Posterior cingulate gyrus (tissue), 11 donors: Measurements from ENCODE around the gene STEAP4.

Source experiments
- DNase-seq, 10 donors: peaks; one replicate each; pipeline versions ENCODE4 v3.0.0 to v3.0.0-alpha.2; 2020 to 2021; ENCODE audit warnings: mixed read lengths in 3 of 10
- intact Hi-C: fragments of 100-400 bp; cut with DNase I; formaldehyde crosslinking; loops from one replicate; pipeline ENCODE4 v1.15.1; 2023

STEAP4 gene

DNA sequence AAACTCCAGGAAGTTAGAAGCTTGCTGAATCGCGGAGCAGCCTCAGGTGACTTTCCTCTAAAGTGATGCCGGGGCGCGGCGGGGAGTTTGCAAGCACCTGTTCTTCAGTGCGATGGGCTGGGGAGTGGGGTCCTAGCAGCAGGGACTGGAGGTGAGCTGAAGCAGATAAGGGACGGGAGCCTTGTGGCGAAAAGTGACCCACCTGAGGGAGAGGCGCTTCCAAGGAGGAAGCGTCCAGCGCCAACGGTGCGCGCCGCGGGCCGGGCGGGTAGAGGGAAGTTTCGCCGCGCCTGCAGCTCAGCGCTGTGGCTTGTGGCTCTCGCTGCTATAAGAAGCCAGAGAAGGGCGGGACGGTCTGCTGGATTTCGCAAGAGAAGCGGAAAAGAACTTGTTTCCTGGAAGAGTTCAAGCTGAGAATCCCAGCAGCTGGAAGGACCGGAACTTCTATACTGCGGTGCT, at the start of gene STEAP4:
Gene STEAP4 (minus strand): TSS at position 305 of the 459 bp plus-strand sequence. CDS start 22,625 bp downstream, outside the sequence.
- DNase-seq: peak in 8 of 10 donors; percentile 5 to 91 (median 22)
- intact Hi-C loops: no loop called here

DNA sequence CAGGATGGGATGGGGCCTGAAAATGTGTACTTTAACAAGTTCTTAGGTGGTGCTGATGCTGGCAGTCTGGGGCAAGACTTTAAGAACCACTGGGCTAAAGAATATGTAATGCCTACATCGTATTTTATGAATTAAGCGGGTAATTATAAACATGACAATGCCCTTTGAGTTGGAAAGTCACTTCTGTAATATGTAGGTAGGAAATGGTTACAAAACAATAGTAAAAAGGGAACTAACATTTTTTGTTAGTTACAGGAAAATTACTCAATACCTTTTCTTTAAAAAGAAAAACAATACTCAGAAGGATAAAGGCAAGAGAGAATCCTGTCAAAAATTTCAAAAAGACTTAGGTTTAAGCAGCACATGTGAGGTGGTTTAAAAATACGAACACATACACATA, 48.3 kb upstream of the STEAP4 start:
- no peak for DNase-seq
- intact Hi-C loops: loop anchor here (5.0 kb wide), 1 partner anchor 113 kb away; no protein-coding TSS in a partner anchor

DNA sequence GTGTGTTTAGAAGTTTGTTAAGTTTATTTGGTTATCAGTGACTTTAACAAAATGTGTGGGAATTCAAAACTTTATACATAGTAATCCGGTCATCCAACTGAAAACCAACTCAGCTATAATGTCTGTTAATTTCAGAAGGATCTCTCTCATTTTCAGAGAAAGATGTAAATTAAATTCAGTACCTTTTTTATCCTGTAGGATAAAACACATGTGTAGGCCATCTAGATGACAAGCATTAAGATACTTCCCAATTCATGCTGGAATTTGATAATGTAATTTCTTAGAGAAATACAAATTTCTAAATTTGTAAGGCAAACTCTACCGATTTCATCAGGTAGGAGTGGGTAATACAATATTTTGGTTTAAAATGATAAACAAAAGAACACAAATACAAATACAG, 43.4 kb upstream of the STEAP4 start:
- no peak for DNase-seq
- intact Hi-C loops: no loop called here

DNA sequence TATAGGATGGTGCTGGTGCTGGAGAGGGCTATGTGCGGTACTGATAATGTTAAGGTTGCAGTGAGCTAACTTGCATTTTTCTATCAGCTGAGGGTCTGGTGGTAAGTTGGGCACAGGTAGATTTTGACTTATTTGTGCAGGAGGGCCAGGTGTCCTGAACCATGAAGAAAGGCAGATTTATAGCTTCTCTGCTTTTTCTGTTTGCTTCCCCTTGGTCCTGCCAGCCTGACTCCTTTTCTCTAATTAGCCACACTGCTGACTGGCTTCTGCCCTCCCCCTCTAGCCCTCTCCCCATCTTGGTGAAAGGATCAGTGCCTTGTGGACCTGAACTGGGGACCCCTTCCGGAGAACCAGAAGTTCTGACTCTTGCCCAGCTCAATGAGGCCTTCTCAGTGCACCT, 40.8 kb upstream of the STEAP4 start:
- DNase-seq: no peak
- intact Hi-C loops: loop anchor here (5.0 kb wide), 1 partner anchor 1275 kb away; no protein-coding TSS in a partner anchor

DNA sequence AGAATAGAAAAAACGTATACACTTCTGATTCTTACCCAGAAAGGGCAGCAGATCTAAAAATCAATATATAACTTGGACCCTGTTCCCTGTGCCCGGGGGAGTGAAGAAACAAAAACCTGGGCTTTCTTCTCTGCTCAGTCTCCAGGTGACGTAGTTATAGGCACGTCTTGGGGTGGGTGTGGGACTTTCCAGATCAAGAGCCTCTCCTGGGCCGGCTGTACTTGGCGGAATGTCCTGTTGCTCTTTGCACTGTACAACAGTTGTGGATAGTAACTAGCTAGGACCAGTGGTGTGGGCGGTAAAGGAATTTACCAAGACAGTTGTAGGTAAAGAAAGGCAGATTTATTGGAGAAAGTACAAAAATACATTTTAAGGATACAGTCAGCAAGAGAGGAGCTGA, 40.4 kb upstream of the STEAP4 start:
- intact Hi-C loops: loop anchor here (5.0 kb wide), 1 partner anchor 1275 kb away; no protein-coding TSS in a partner anchor

DNA sequence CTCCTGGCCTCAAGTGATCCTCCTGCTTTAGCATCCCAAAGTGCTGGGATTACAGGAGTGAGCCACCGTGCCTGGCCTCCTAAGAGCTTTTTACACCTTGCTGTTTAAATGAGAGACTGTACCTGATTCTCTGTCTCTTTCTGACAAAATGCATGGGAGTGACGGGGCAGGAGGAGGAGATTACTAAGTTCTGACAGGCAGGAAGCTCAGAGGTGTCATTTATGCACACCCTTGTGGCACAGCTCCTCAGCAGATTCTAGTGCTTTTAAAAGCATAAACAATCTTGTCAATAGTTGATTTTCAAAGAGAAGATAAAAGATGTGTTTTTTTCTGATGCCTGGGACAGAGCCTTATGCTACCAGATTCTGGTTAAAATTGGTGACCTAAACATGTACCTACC, 39.7 kb upstream of the STEAP4 start:
- intact Hi-C loops: loop anchor here (5.0 kb wide), 1 partner anchor 1276 kb away; no protein-coding TSS in a partner anchor
- peak in 1 of 10 donors; percentile 9 for DNase-seq

More for the DNA sequence above, 40.4 kb upstream of the STEAP4 start:
- peak in 1 of 10 donors; percentile 21 for DNase-seq

DNA sequence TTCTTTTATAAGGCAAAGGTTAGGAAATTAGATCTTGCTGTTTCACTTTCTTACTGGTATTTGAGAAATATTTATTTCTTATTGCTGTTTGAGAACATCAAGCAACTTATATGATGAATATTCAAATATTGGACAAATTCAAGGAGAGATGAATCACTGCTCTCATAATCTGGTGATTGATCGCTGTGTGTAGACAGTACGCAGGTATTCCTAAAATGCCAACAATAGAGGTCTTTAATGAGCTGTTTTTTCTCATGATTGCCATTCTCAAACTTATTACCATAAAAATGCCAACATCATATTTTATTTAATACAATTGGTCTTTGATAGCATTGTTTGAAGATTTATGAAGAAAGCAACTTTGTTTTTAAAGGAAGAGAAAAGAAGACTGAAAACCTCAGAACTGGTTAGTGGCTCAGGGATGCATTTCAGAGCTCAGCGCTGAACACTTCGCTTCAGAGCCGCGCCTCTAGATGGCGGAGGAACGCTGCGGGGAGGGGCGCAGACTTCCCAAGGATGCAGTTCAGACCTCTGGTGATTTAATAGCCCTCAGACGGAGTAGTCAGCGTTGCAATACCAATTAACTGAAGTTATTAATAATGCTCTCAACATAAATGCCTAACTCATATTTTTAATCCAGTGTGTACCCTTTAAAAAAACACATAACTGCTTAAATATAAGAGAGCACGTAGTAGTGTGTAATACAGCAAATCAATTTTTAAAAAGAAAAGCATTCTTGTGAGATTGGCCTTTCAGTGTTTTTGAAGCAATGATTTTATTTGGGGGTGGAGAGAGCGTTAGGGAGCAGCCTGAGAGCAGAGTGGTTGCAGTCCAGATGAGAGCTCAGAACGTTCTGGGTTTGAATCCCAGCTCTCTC, 38.5 kb upstream of the STEAP4 start:
- DNase-seq: peak; percentile 28 to 95 (median 65)

DNA sequence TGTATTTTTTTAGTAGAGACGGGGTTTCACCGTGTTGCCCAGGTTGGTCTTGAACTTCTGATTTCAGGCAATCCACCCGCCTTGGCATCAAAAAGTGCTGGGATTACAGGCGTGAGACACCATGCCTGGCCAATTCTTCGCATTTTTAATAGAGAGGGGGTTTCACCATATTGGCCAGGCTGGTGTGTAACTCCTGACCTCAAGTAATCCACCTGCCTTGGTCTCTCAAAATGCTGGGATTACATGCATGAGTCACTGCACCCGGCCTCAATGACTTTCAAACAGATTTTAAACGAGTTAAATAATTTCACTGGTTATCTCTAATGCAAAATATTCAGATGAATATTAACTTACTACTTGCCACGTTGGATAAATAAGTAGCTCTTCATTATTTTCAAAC, 37.6 kb upstream of the STEAP4 start:
- DNase-seq: peak in 1 of 10 donors; percentile 36

More for the DNA sequence above, 38.5 kb upstream of the STEAP4 start:
- intact Hi-C loops: loop anchor here (5.0 kb wide), 1 partner anchor 1277 kb away; no protein-coding TSS in a partner anchor

DNA sequence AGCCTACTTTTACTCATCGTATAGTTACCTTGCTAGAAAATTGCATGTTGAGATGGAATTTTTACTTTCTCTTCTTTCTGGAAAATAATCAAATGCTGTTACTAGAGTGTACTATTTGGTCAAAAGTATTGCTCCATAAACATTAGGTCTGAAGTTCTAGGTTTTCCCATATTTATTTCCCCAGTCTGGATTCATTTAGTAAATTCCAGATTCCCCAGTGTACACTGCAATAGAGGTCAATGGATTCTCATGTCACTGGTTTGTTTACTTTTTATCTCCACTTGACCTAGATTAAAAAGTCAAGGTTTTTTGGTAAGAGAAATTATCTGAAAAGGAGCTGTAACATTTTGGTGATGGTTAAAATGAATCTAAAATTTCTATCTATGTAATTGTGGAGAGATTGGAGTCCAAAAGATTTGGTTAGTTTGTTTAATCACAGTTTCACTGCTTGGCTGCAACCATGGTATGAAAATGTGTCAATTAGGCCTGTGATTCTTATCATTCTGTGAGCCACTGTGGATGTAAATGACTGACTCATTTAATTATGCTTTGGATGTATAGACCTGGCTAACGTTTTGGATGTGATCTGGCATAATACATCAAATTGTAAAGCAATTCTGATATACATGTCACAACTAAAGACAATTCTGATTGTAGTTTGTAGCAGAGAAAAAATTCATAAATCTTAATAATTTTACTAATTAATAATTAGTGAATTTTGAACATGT, 32.7 kb upstream of the STEAP4 start:
- DNase-seq: no peak
- intact Hi-C loops: no loop called here

More for the DNA sequence above, 37.6 kb upstream of the STEAP4 start:
- intact Hi-C loops: no loop called here

DNA sequence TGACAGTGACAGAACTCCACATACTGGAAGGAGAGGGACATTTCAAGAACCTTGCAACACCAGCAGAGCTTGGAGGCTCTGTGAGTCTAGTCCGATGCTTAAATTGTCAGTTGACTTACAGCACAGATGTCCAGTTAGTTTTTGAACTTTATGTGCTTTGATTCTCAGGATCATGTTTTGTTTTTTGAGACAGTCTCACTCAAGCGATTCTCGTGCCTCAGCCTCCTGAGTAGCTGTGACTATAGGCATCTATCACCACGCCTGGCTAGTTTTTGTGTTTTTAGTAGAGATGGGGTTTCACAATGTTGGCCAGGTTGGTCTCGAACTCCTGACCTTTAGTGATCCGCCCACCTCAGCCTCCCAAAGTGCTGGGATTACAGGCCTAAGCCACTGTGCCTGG, 31.8 kb upstream of the STEAP4 start:
- peak in 1 of 10 donors; percentile 12 for DNase-seq
- intact Hi-C loops: no loop called here

DNA sequence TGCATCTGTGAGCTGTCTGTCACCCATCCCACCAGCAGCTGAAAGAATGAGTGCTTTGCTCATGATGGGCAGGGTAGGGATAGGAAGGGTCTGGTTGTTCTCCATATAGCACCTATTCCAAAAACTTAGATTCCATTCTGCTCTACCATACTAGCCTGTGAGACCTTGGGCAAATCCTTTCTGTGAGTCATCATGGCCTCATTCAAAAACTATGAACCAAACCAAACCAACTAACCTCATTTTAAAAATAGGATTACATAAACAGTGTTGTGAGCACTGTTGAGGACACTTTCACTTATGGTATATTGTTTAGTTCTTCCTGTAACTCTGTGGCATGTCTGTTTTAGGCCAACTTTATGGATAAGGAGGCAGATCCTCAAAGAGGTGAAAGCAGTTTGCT, 30.9 kb upstream of the STEAP4 start:
- intact Hi-C loops: no loop called here
- no peak for DNase-seq

DNA sequence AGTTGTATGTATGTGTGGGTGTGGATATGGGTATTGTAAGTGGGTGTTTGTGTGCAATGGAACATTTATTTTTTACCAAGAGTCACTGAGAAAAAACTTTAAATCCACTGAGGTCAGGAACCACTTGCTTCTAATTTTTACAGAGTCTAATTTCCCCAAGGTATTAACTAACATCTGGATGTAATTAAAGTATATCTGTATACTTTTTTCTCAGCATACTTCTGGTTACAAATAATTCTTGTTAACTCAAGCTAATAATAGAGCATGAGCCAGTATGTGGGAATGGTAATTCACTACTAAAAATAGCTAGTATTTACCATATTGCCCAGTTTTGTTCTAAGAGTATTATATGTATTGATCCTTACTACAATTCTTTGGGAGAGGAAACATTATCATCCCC, 24.6 kb upstream of the STEAP4 start:
- intact Hi-C loops: no loop called here
- no peak for DNase-seq

DNA sequence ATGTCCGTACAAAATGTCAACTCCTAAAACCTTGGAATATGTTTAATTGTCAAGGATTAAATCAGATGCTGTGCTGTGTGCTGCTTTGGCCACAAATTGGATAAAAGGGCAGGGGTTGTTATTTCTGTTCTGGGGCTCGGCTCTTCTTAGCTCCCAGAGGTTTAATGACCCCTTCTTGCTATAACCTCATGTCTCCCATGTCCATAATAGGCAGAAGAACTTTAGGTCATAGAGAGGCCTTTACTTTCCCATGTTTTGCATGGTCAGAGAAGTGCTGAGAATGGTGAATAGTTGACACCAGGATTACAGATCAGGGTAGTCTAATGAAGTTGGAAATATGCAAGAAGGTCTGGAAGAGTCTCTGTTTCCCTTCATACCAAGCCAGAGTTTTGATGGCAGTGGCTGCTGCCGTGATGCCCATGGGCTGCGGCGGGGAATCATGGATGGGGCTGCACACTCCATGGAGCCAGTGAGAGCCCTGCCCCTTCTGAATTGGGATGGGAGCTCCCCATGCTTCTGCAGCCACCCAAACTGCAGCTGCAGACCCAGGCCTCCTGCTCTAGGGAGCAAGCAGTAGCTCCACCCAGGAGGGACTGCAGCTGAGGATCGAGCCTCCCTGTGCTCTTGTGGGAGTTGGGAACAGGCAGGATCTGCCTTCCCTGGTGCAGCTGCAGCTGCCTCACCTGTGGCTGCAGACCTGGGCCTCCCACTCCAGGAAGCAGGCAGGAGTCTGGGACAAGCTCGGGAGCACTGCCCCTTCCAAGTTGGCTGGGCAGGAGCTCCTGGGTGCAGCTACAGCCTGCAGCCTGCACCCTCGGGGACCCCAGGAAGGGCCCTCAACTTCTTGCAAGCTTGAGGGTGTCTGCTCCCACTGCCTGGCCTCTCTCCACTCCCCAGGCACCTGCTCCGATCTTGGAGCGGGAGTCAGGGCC, 23.1 kb upstream of the STEAP4 start:
- DNase-seq: peak in 2 of 10 donors; percentile 66 to 79
- intact Hi-C loops: no loop called here

DNA sequence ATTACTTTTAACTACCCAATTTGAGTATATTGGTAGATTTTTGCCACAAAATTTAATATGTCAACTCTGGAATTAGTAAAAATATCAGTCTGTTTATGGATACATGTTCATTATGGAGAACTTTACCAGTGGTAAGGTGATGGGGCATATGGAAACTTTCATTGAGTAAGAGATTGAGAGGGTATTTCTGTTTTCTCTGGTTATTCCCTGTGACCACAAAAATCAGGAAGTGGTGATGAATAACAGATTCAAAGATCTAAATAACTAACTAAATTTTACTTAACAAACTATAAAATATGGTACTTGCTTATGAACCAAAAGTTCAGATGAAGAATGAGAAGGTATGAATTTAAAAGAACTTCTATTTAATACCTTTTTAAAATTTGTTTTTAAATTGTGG, 22.1 kb upstream of the STEAP4 start:
- intact Hi-C loops: no loop called here
- DNase-seq: no peak

DNA sequence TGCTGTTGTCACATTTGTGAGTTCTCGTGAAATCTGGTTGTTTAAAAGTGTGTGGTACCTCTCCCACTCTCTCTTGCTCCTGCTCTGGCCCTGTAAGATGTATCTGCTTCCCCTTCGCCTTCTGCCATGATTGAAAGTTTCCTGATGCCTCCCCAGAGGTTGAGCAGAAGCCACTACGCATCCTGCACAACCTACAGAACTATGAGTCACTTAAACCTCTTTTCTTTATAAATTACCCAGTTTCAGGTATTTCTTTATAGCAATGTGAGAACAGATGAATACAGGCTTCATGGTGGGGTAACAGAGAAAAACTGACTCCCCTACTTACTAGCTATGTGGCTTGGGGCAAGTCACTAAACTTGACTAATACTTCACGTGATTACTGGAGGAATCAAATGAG, 18.0 kb upstream of the STEAP4 start:
- intact Hi-C loops: no loop called here
- DNase-seq: no peak

DNA sequence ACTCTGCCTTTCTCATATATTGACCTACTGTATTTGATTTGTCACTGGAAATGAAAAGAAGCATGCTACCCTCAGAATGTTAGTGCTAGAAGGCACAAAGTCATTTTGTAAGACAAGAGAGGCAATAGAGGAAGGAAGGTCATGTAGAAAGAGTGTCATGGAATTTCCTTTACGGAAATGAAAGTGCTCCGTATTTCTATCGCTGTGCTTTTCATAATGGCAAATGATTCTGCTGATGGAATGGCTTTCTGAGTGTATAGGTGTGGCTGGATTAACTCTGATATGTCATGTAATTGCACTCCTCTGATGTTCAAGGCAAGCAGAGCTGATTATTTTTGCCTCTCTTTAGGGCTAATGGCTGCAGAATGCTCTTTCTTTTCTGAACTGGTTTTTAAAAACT, 15.5 kb upstream of the STEAP4 start:
- intact Hi-C loops: no loop called here
- DNase-seq: no peak

DNA sequence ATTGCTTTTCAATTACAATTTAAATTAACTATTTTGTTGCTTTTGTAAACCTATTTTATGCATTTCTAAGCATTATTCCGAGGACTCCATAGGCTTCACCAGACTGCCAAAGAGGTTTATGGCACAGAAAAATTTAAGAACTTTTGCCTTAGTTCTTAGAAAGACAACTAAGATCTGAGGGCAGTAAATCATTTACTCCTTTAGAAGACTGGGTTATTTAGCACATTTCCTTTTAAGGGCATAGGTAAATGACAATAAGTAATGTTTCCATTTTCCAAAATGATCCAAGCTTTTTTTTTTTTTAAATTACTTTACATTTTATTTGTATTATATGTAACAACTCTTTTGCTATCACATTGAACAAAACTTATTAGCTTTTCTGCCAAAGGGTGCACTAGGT, 15.0 kb upstream of the STEAP4 start:
- no peak for DNase-seq
- intact Hi-C loops: no loop called here

DNA sequence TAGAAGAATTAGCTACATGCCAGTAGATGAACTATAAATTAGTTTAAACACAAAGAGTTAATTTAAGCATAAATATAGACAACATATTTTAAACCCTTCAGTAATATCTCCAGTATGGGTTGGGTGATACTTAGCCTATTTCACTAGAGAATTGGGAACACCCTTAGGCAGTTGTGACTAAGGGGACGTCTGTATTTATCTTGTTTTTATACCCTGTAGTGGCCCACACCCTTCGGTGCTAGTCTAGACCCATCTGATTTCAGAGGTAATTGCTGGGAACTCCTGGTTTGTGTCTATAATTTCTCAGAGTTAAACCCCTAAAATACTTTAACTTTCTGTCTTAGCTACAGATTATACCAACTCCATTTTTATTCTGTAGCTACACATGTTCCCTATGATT, 11.5 kb upstream of the STEAP4 start:
- intact Hi-C loops: no loop called here
- no peak for DNase-seq

DNA sequence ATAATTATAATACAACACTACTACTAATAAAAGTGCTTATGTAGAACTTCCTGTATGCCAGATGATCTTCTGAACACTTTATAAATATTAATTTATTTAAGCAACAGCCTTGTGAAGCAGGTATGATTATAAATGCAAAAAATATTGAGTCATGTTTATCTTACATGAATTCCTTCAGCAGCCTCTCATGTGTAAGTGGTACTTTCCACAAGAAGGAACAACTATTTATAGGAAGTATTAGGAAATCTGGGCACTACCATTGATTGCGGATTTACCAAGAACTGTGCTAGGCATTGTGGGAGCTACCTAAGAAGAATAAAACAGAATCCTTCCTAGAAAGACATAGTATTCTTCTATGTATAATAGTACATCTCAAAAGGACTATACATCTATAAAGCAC, 10.7 kb upstream of the STEAP4 start:
- DNase-seq: no peak
- intact Hi-C loops: no loop called here

DNA sequence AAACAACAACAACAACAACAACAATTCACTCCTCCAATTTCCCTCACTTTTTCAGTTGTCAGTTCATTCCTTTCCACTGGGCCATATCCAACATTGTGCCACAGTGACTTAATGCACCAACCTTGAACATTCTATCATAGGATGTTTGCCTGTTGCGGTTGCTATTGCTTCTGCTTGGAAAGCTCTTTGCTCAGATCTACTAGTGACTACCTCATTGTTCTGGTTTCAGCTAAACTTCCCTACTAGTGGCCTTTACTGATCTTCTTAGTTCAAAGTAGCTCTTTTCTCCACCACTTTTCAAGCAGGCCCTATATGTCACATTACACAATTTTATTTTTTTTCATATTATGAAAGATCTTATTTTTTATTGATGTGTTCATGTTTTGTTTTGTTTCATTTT, 9.8 kb upstream of the STEAP4 start:
- no peak for DNase-seq
- intact Hi-C loops: no loop called here
